IPS-20b (cell line): Measurements from ENCODE around the gene VSTM2A.

Experiments used
- H3K27ac ChIP-seq: one replicate; pipeline ENCODE4 v1.5.1; 2013; ENCODE audit warnings: low read length
- H3K27me3 ChIP-seq: 2 replicates; pipeline ENCODE4 v1.6.1; 2013; ENCODE audit warnings: mild to moderate bottlenecking, low read length, inconsistent platforms; ENCODE audit not compliant: insufficient read depth
- H3K36me3 ChIP-seq: 2 replicates; pipeline ENCODE4 v1.6.1; 2013; ENCODE audit warnings: low read depth, mild to moderate bottlenecking, inconsistent platforms, low read length, moderate library complexity; ENCODE audit not compliant: insufficient read depth
- H3K4me1 ChIP-seq: 2 replicates; pipeline ENCODE4 v1.6.1; 2013; ENCODE audit warnings: mild to moderate bottlenecking, control low read depth, inconsistent platforms, low read length, moderate library complexity; ENCODE audit not compliant: insufficient read depth
- H3K4me3 ChIP-seq: 2 replicates; pipeline ENCODE4 v1.5.1; 2013; ENCODE audit warnings: mild to moderate bottlenecking, low read length, inconsistent platforms
- H3K9ac ChIP-seq: 2 replicates; pipeline ENCODE4 v1.6.1; 2013; ENCODE audit warnings: low read depth, mild to moderate bottlenecking, inconsistent platforms, low read length, moderate library complexity
- H3K9me3 ChIP-seq: 2 replicates; pipeline ENCODE4 v1.6.1; 2013; ENCODE audit warnings: mild to moderate bottlenecking, low read depth, low read length, inconsistent platforms; ENCODE audit not compliant: insufficient read depth

The VSTM2A gene

GRCh38 chr7:54556121-54556520 lies 13.9 kb downstream of the VSTM2A start:
- H3K4me1 ChIP-seq: peaks cover 8% of the 10 kb centered on the region
- H3K27ac ChIP-seq: no peak overlapping the region
- H3K9ac ChIP-seq: no peak overlapping the region
- no peaks in the 10 kb centered on the region for H3K9me3 ChIP-seq
- no peaks in the 10 kb centered on the region for H3K27me3 ChIP-seq
- H3K4me3 ChIP-seq: no peak overlapping the region
- H3K36me3 ChIP-seq: no peaks in the 10 kb centered on the region

DNA sequence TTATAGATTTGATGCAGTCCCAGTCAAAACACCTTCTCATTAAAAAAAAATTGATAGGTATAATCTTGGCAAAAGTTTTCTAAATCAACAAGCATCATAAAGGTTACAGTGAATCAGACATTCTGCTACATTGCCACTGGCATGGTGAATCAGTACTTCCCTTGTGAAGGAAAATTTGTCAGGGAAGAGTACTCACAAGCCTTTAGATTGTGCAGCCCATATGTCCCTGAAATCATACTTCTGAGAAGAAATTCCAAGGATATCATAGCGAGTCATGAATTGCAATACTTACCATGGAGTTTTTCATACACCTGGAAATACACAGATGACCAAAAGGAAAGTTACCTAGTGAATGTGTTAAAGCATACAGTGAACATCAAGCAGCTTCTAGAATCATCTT lies 17.2 kb downstream of the VSTM2A start:
- H3K9me3 ChIP-seq: no peaks in the 10 kb centered on the region

DNA sequence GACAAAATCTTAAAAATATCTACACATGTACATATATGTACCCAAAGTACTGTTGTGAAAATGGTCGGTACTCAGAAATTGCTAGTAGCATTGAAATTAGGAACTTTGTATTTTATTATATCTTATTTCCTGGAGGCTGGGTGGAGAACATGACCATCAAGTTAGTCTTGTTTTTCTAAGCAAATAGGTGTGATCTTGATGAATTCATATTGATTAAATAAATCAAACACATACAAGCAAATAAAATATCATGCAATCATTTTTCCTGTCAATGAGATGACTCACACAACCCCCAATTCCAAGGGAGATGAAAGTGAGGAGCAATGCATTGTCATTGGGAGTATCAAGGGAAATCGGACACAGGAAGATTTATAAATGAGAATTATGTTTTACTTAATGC lies 18.0 kb downstream of the VSTM2A start:
- no peaks in the 10 kb centered on the region for H3K27me3 ChIP-seq
- H3K4me1 ChIP-seq: peaks cover 12% of the 10 kb centered on the region
- no peaks in the 10 kb centered on the region for H3K9me3 ChIP-seq
- H3K9ac ChIP-seq: no peak overlapping the region
- no peak overlapping the region for H3K4me3 ChIP-seq
- H3K36me3 ChIP-seq: no peaks in the 10 kb centered on the region
- no peak overlapping the region for H3K27ac ChIP-seq

More for the DNA sequence above, 17.2 kb downstream of the VSTM2A start:
- Histone ChIP-seq H3K27ac (no peak overlapping the region), H3K4me1 (peaks cover 12% of the 10 kb centered on the region), H3K4me3 (no peak overlapping the region), H3K36me3 (no peaks in the 10 kb centered on the region), H3K9ac (no peak overlapping the region), H3K27me3 (no peaks in the 10 kb centered on the region)

DNA sequence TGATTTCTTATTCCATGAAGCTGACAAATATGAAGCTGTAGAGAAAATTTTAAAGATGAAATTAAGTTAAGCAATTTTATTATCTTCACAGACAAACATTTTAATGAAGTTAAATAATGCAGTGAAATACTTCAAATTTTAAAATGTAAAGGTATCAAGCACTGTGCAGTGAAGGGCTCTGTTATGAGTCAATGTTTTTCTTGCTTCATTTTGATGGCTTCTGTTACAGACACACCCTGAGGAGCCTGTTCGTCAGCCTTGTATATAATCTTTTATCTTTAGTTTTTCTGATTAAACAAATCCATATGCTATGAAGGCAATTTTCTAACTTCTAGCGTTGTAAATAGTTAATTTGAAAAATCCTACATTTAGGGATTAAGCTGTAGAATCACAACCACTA lies 18.5 kb downstream of the VSTM2A start:
- no peaks in the 10 kb centered on the region for H3K27me3 ChIP-seq
- H3K4me1 ChIP-seq: peaks cover 11% of the 10 kb centered on the region
- H3K36me3 ChIP-seq: no peaks in the 10 kb centered on the region
- no peak overlapping the region for H3K9ac ChIP-seq
- no peak overlapping the region for H3K4me3 ChIP-seq
- no peak overlapping the region for H3K27ac ChIP-seq
- no peaks in the 10 kb centered on the region for H3K9me3 ChIP-seq

DNA sequence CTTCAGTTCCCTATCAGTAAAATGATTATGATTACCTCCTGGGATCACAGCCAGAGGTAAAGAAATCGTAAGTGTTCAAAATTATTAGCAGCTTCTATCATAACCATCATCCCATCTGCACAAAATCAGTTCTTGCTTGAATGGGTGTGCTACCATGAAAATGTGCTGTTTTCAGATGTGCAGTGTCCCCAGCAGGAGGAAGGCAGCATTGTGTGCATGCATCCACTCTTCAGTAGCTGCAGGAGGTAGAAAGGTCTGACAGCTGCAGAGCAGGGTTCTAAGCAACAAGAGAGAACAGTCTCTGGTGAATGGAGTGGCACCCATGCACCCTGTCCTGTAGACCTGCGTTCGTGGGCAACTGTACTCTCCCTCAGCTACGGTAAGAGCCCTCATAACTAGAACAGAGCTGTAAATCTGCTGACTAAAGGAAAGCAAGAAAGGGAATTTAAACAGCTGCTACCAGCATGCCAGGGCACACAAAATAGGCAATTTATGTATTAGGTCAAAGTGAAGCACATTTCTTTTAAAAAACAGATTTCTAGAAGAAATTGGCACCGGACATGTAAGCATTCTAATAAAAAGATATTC lies 21.2 kb downstream of the VSTM2A start:
- no peak overlapping the region for H3K9ac ChIP-seq
- no peak overlapping the region for H3K27ac ChIP-seq
- H3K27me3 ChIP-seq: no peaks in the 10 kb centered on the region
- H3K9me3 ChIP-seq: no peaks in the 10 kb centered on the region
- H3K4me1 ChIP-seq: 0 out of 2 replicates have a peak, but pooled peaks cover 4% of the 10 kb centered on the region
- H3K4me3 ChIP-seq: no peak overlapping the region
- no peaks in the 10 kb centered on the region for H3K36me3 ChIP-seq

- Histone ChIP-seq H3K27me3 (no peaks in the 10 kb centered on the region), H3K9me3 (no peaks in the 10 kb centered on the region), H3K9ac (no peak overlapping the region), H3K4me1 (peaks cover 4% of the 10 kb centered on the region; the same call in 1 of the 2 replicates), H3K36me3 (no peaks in the 10 kb centered on the region), H3K27ac (no peak overlapping the region), H3K4me3 (no peak overlapping the region)
Measured at GRCh38 chr7:54565432-54565831, 23.3 kb downstream of the VSTM2A start.

DNA sequence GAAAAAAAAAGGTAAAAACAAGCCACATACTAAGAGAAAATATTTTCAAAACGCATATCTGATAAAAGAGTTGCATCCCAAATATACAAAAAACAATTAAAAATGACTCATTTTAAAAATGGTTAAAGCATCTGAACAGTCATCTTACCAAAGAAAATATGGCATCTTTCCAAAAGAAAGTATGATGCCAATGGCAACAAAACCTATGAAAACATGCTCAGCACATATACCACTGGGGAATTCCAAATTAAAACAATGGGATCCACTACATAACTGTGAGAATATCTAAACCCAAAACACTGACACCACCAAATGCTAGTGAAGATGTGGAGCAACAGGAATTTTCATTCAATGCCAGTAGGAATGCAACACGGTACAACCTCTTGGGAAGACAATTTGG lies 39.3 kb downstream of the VSTM2A start:
- no peaks in the 10 kb centered on the region for H3K27me3 ChIP-seq

DNA sequence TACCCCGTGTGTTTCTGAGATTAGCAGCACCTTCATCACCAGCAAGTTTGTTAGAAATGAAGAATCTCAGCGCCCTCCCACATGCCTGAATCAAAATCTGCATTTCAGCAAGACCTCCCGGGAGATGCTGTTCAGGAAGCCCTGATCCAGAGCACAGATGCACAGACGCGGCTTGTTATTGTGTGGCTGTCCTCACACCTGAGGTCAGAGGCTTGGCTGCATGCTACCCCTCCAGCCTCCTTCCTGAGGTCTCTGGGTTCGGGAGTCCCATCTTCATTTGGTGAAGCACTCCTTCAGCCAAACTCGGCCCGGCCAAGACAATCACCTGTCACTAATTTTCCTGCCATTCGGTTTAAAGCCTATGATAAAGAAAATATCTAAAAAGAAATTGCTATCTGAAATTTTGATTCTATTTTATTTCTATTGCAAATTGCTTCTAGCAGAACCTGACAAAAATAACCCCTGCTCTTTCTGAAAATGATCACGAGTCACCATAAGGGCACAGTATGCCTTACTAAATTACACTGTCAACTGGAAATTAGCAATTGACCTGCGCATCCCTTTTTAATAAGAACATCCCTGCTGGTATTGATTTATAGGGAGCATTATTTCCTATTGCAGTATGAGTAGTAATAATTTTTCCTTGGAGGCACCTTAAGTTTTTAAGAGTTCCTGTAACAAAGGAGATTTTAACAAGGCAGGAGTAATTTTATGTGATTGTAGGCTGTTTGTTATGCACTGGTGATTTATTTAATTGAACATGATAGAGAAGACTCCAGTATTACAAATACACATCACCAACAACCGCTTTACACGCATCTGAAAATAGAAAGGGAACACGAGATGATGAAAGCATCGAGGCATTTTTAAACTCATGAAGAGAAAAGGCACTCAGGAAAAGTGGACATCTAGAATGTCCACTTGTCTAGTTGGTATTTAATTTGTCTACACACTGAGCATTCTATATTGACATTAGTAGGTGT lies 49.5 kb downstream of the VSTM2A start:
- Histone ChIP-seq H3K27me3 (no peaks in the 10 kb centered on the region), H3K9ac (no peak overlapping the region), H3K4me1 (no peaks in the 10 kb centered on the region)

More for the DNA sequence above, 39.3 kb downstream of the VSTM2A start:
- Histone ChIP-seq H3K4me1 (no peaks in the 10 kb centered on the region), H3K4me3 (no peak overlapping the region), H3K9me3 (no peaks in the 10 kb centered on the region), H3K9ac (no peak overlapping the region), H3K27ac (no peak overlapping the region), H3K36me3 (no peaks in the 10 kb centered on the region)

GRCh38 chr7:54596747-54597146 lies 54.6 kb downstream of the VSTM2A start:
- H3K9ac ChIP-seq: no peak overlapping the region

More for the DNA sequence above, 49.5 kb downstream of the VSTM2A start:
- no peak overlapping the region for H3K27ac ChIP-seq
- no peaks in the 10 kb centered on the region for H3K9me3 ChIP-seq
- H3K4me3 ChIP-seq: no peak overlapping the region
- no peaks in the 10 kb centered on the region for H3K36me3 ChIP-seq

DNA sequence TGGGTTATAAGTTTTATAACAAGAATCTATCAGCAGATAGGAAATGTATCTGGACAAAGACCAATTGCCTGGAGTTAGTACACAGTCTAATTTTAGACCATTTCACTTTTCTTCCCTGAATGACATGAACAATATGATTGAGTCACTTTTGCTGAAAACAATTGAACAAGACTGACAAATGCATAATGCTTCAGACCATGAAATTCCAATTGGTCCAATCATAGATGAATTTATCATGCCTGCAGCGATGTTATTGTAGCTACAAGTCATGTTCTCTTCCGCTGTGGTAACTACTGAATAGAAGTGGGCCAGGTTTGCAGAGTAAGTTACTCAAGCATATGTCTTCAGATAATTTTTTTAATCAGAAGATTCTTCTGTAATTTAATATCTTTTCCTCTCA lies 73.4 kb downstream of the VSTM2A start:
- no peaks in the 10 kb centered on the region for H3K36me3 ChIP-seq
- no peaks in the 10 kb centered on the region for H3K27me3 ChIP-seq
- no peak overlapping the region for H3K27ac ChIP-seq
- H3K9ac ChIP-seq: no peak overlapping the region
- H3K9me3 ChIP-seq: no peaks in the 10 kb centered on the region
- H3K4me1 ChIP-seq: no peaks in the 10 kb centered on the region
- no peak overlapping the region for H3K4me3 ChIP-seq

More at GRCh38 chr7:54596747-54597146, 54.6 kb downstream of the VSTM2A start:
- Histone ChIP-seq H3K4me3 (no peak overlapping the region), H3K9me3 (no peaks in the 10 kb centered on the region), H3K27ac (no peak overlapping the region), H3K36me3 (no peaks in the 10 kb centered on the region), H3K27me3 (no peaks in the 10 kb centered on the region), H3K4me1 (no peaks in the 10 kb centered on the region)
